T-helper 17 cell (primary cell): ENCODE measurements around the gene HLA-DQA2. TPM values are rescaled to one million over a fixed set of nuclear protein-coding genes. Genes with fewer than 3 reads are reported as not detected.

Source experiments
- ATAC-seq: fragments of 150-1000 bp; cut with Tn5 transposase; 2 replicates; pipeline ENCODE4 v1.10.0; 2021; ENCODE audit warnings: mild to moderate bottlenecking, moderate library complexity
- DNase-seq, 3 donors: peaks; one replicate each; pipeline versions ENCODE4 v3.0.0 to v3.0.0-alpha.2; 2020 to 2021
- H3K9me3 ChIP-seq: one replicate; pipeline ENCODE4 v1.7.0; 2013; ENCODE audit warnings: low read length, mild to moderate bottlenecking; ENCODE audit not compliant: control insufficient read depth, poor library complexity, severe bottlenecking
- H3K27ac Mint-ChIP-seq: one replicate; pipeline ENCODE4 v1.8.0; 2022; ENCODE audit warnings: mild to moderate bottlenecking, moderate library complexity, mixed read lengths
- H3K27me3 Mint-ChIP-seq: one replicate; pipeline ENCODE4 v1.8.0; 2022; ENCODE audit warnings: mixed read lengths
- H3K36me3 Mint-ChIP-seq: one replicate; pipeline ENCODE4 v1.8.0; 2022; ENCODE audit warnings: low read depth, mixed read lengths
- H3K4me1 Mint-ChIP-seq: one replicate; pipeline ENCODE4 v1.8.0; 2022; ENCODE audit warnings: mild to moderate bottlenecking, mixed read lengths
- H3K4me3 Mint-ChIP-seq: one replicate; pipeline ENCODE4 v1.8.0; 2022; ENCODE audit warnings: mild to moderate bottlenecking, moderate library complexity, mixed read lengths
- total RNA-seq, 4 donors: library from RNA in 2 of 4; stranded (reverse) in 2 of 4; gene quantifications; one replicate each; pipeline ENCODE4 v1.2.3 and lab custom pipeline; 2022 to 2026

HLA-DQA2 gene
- total RNA-seq, 2 donors from 2014 or later: 0.70 to 3.4 TPM

DNA sequence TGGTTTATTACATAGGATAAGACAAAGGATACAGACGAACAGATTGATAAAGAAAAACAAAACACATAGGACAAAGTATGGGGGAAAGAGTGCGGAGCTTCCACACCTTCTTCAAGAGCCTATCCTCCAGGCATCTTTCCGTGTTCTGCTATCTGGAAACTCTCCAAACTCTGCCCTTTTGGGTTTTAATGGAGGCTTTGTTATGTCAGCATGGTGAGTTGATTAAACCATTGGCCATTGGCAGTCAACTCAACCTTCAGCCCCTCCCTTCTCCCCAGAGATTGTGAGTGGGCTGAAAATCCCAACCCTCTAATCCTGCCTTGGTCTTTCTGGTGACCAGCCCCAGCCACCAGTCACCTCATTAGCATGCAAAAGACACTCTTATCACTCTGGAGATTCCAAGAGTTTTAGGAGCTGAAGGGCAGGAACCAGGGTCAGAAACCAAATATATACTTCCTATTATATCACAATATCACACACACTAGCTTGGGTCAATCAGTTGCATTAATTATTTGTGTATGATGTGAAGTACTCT lies 51.8 kb downstream of the HLA-DQA2 start:
- H3K36me3 Mint-ChIP-seq: no peaks in the 10 kb centered on the region
- H3K27ac Mint-ChIP-seq: no peak overlapping the region
- ATAC-seq (no peak), DNase-seq (no peak)
- H3K27me3 Mint-ChIP-seq: peaks cover 79% of the 10 kb centered on the region
- no peaks in the 10 kb centered on the region for H3K9me3 ChIP-seq
- peaks cover 15% of the 10 kb centered on the region for H3K4me1 Mint-ChIP-seq
- no peak overlapping the region for H3K4me3 Mint-ChIP-seq

DNA sequence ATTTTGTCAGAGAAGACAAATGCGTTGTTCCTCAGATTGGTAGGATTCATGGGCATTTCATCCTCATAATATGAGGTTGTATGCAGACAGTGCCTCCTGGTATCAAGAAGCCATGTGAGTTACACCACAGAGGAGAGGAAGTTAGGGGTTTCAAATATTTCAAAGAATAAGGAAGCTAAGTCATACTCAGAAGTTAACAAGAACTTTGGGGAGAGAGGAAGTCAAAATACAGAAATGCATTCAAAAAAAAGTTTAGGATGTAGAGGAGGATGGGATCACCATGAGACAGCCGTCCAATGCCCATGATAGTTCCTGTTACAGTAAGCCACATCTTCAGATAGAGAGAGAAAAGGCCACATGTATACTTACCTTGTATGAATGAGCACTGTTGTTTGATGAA lies 53.3 kb downstream of the HLA-DQA2 start:
- Mint-ChIP-seq H3K36me3 (peaks cover 4% of the 10 kb centered on the region), H3K27me3 (peaks cover 79% of the 10 kb centered on the region), H3K4me3 (no peak overlapping the region), H3K4me1 (peaks cover 15% of the 10 kb centered on the region), H3K27ac (no peak overlapping the region)
- peak; percentile 30 for ATAC-seq
- peaks cover 4% of the 10 kb centered on the region for H3K9me3 ChIP-seq
- DNase-seq: no peak

Other genes starting within 250 kb of the HLA-DQA2 start
- gene HLA-DRB5, start 211.1 kb upstream of the HLA-DQA2 start, total RNA-seq: 1 to 10 TPM; 2.8 to 8.8 TPM
- gene HLA-DRB1, start 151.5 kb upstream of the HLA-DQA2 start, total RNA-seq: 10 to 100 TPM; 39.8 to 46.5 TPM
- 10 to 100 TPM; 18.2 to 21.5 TPM for gene HLA-DQA1, start 104.0 kb upstream of the HLA-DQA2 start, total RNA-seq
- 10 to 100 TPM; 15.7 to 16.2 TPM for gene HLA-DQB1, start 74.7 kb upstream of the HLA-DQA2 start, total RNA-seq
- gene HLA-DQB2, start 22.1 kb downstream of the HLA-DQA2 start, total RNA-seq: 1 to 10 TPM; 1.1 to 8.3 TPM
- gene HLA-DOB, start 75.6 kb downstream of the HLA-DQA2 start, total RNA-seq: 1 to 10 TPM; 2.3 to 6.6 TPM
- 100 to 1,000 TPM in 1 of 2 donors, 10 to 100 TPM in 1; 92.6 to 103 TPM for gene TAP2, start 97.3 kb downstream of the HLA-DQA2 start, total RNA-seq
- 100 to 1,000 TPM; 131 to 139 TPM for gene PSMB8, start 102.7 kb downstream of the HLA-DQA2 start, total RNA-seq
- 100 to 1,000 TPM; 119 to 125 TPM for gene TAP1, start 112.3 kb downstream of the HLA-DQA2 start, total RNA-seq
- gene PSMB9, start 112.8 kb downstream of the HLA-DQA2 start, total RNA-seq: 100 to 1,000 TPM in 1 of 2 donors, 10 to 100 TPM in 1; 70.5 to 121 TPM
- 10 to 100 TPM; 11.1 to 23.3 TPM for gene HLA-DMB, start 199.6 kb downstream of the HLA-DQA2 start, total RNA-seq
- 10 to 100 TPM; 20.9 to 23.4 TPM for gene HLA-DMA, start 211.7 kb downstream of the HLA-DQA2 start, total RNA-seq
- 100 to 1,000 TPM; 409 to 459 TPM for gene BRD2, start 227.2 kb downstream of the HLA-DQA2 start, total RNA-seq